ENCODE data around the gene ZNF276. TPM values are rescaled to one million over a fixed set of nuclear protein-coding genes. Genes with fewer than 3 reads are reported as not detected.
"Not testable (repeated sequence)": the region's sequence is repeated elsewhere in the genome, so short reads cannot be mapped to it uniquely, and the experiment has no call there.

Gene ZNF276
- total RNA-seq, 2 donors from 2014 or later = 28.2 to 32.6 TPM

DNA sequence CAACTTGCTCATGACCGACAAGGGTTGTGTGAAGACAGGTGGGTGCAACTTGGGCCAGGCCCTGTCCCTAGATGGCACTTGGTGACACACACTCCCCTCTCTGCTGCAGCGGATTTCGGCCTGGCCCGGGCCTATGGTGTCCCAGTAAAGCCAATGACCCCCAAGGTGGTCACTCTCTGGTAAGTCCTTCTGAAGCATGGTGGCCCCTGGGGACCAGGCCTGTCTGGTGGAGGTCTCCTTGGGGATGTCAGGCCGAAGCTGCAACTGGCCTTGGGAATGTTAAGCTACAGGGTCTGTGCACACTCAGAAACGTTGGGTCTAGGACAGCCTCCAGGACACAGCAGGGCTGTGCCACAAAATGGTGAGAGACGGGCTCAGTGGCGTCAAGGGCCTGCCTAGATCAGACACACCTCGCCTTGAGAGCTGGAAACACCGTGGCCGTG, 28.0 kb upstream of the ZNF276 start:
- H3K36me3 Mint-ChIP-seq (ENCODE audit: low read depth) = peaks cover 54% of the 10 kb centered on the region

DNA sequence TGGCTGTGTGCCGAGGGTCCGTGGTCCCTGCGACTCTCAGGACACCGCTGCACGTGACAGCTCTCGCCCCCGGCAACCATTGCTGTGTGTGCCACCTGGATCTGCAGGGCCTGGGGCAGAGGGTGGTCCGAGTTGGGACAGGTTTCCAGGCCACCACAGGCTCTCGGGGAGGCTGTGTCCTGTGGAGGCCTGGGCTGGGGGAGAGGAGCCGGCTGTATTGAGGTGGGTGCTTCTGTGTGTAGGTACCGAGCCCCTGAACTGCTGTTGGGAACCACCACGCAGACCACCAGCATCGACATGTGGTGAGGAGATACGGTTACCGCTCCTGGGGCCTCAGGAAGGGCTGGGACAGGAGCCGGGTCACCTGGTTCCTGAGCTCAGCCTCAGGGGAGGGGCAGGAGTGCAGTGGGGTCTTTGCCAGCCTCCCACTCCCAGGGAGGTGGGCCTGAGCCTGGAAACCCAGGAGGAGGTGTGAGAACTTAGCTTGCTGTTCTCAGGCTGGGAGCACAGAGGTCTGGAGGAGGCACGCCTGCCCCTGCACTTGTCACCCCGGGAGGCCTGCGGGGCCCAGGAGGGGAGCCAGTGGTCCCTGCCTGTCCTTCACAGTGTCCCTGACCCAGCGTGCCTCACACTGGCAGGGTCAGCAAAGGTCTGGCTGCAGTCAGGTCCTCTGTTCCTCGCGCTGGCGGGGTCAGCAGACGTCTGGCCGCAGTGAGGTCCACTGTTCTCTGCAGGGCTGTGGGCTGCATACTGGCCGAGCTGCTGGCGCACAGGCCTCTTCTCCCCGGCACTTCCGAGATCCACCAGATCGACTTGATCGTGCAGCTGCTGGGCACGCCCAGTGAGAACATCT, 27.2 kb upstream of the ZNF276 start:
- Histone ChIP-seq H3K4me1 (ENCODE audit: control insufficient read depth, insufficient read depth, low read length) (no peaks in the 10 kb centered on the region), H3K36me3 (ENCODE audit: control insufficient read depth, insufficient read depth, low read length) (peaks cover 46% of the 10 kb centered on the region), H3K27me3 (ENCODE audit: control insufficient read depth, insufficient read depth, low read length, poor library complexity, severe bottlenecking) (no peaks in the 10 kb centered on the region), H3K9me3 (ENCODE audit: control insufficient read depth, low read length) (no peaks in the 10 kb centered on the region), H3K9ac (ENCODE audit: extremely low read depth, low read length, poor library complexity, severe bottlenecking) (no peak overlapping the region), H3K4me3 (ENCODE audit: low read length) (no peak overlapping the region), H3K27ac (ENCODE audit: low read depth, low read length) (no peak overlapping the region)
- DNase-seq = no peak
- no peaks in the 10 kb centered on the region for H3K27me3 Mint-ChIP-seq (ENCODE audit: insufficient read depth)
- 90 to 91% methylated on average over 30 to 32 of the region's 32 CpGs for WGBS, 2 experiments (ENCODE audit: insufficient coverage in 1 of 2, insufficient read length in 1 of 2)
- TF ChIP-seq, protein P1, sequence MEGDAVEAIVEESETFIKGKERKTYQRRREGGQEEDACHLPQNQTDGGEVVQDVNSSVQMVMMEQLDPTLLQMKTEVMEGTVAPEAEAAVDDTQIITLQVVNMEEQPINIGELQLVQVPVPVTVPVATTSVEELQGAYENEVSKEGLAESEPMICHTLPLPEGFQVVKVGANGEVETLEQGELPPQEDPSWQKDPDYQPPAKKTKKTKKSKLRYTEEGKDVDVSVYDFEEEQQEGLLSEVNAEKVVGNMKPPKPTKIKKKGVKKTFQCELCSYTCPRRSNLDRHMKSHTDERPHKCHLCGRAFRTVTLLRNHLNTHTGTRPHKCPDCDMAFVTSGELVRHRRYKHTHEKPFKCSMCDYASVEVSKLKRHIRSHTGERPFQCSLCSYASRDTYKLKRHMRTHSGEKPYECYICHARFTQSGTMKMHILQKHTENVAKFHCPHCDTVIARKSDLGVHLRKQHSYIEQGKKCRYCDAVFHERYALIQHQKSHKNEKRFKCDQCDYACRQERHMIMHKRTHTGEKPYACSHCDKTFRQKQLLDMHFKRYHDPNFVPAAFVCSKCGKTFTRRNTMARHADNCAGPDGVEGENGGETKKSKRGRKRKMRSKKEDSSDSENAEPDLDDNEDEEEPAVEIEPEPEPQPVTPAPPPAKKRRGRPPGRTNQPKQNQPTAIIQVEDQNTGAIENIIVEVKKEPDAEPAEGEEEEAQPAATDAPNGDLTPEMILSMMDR (conservative IDR thresholded peaks at IDR 0.05) = no peak
- peak overlapping the region; percentile 70 for H3K27ac Mint-ChIP-seq
- H3K36me3 Mint-ChIP-seq (ENCODE audit: low read depth) = peaks cover 51% of the 10 kb centered on the region
- H3K9me3 Mint-ChIP-seq = no peaks in the 10 kb centered on the region
- H3K4me1 Mint-ChIP-seq = no peaks in the 10 kb centered on the region
- no peak overlapping the region for H3K4me3 Mint-ChIP-seq

More for the DNA sequence above, 28.0 kb upstream of the ZNF276 start:
- peaks cover 45% of the 10 kb centered on the region for H3K36me3 ChIP-seq (ENCODE audit: control insufficient read depth, insufficient read depth, low read length)
- H3K4me3 ChIP-seq (ENCODE audit: low read length) = no peak overlapping the region
- no peak overlapping the region for H3K27ac ChIP-seq (ENCODE audit: low read depth, low read length)
- no peak overlapping the region for H3K9ac ChIP-seq (ENCODE audit: extremely low read depth, low read length, poor library complexity, severe bottlenecking)
- H3K27me3 Mint-ChIP-seq (ENCODE audit: insufficient read depth) = no peaks in the 10 kb centered on the region
- H3K4me1 Mint-ChIP-seq = no peaks in the 10 kb centered on the region
- no peaks in the 10 kb centered on the region for H3K9me3 ChIP-seq (ENCODE audit: control insufficient read depth, low read length)
- no peak overlapping the region for H3K4me3 Mint-ChIP-seq
- no peaks in the 10 kb centered on the region for H3K4me1 ChIP-seq (ENCODE audit: control insufficient read depth, insufficient read depth, low read length)
- TF ChIP-seq, protein P1 (conservative IDR thresholded peaks at IDR 0.05) = no peak
- no peaks in the 10 kb centered on the region for H3K9me3 Mint-ChIP-seq
- H3K27me3 ChIP-seq (ENCODE audit: control insufficient read depth, insufficient read depth, low read length, poor library complexity, severe bottlenecking) = no peaks in the 10 kb centered on the region
- H3K27ac Mint-ChIP-seq = no peak overlapping the region
- 94 to 97% methylated on average over 11 of the region's 11 CpGs for WGBS, 2 experiments (ENCODE audit: insufficient coverage in 1 of 2, insufficient read length in 1 of 2)
- no peak for DNase-seq

DNA sequence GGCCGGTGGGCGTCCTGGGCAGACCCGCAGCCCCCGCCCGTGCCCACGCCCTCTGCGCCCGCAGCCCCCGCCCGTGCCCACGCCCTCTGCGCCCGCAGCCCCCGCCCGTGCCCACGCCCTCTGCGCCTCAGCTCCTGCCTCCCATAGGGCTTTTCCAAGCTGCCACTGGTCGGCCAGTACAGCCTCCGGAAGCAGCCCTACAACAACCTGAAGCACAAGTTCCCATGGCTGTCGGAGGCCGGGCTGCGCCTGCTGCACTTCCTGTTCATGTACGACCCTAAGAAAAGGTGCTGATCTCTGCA, 26.6 kb upstream of the ZNF276 start:
- not testable (repeated sequence) for H3K9me3 Mint-ChIP-seq; H3K27me3 Mint-ChIP-seq (ENCODE audit: insufficient read depth); H3K4me3 ChIP-seq (ENCODE audit: low read length); H3K27me3 ChIP-seq (ENCODE audit: control insufficient read depth, insufficient read depth, low read length, poor library complexity, severe bottlenecking); H3K4me1 ChIP-seq (ENCODE audit: control insufficient read depth, insufficient read depth, low read length); H3K4me3 Mint-ChIP-seq; H3K4me1 Mint-ChIP-seq; H3K9me3 ChIP-seq (ENCODE audit: control insufficient read depth, low read length); H3K27ac ChIP-seq (ENCODE audit: low read depth, low read length); DNase-seq; H3K9ac ChIP-seq (ENCODE audit: extremely low read depth, low read length, poor library complexity, severe bottlenecking)
- H3K36me3 ChIP-seq (ENCODE audit: control insufficient read depth, insufficient read depth, low read length) = peaks cover 45% of the 10 kb centered on the region
- peak overlapping the region; percentile 21 for H3K27ac Mint-ChIP-seq
- WGBS, 2 experiments (ENCODE audit: insufficient coverage in 1 of 2, insufficient read length in 1 of 2) = 92 to 100% methylated on average over 4 to 23 of the region's 23 CpGs
- peaks cover 51% of the 10 kb centered on the region for H3K36me3 Mint-ChIP-seq (ENCODE audit: low read depth)
